K562 (cell line): Measurements from ENCODE around the gene EIF3K. TPM values are rescaled to one million over a fixed set of nuclear protein-coding genes. Genes with fewer than 3 reads are reported as not detected.

Source experiments
- ARNT ChIP-seq, 2 experiments: fragments of 450-650 bp; IDR thresholded peaks; 2 replicates each; pipeline ENCODE4 v1.6.1; 2016; ENCODE audit warnings: mild to moderate bottlenecking in 1 of 2
- CBFA2T3 ChIP-seq: fragments of 450-650 bp; IDR thresholded peaks from 2 replicates; pipeline ENCODE4 v1.6.1; 2017
- CBX8 ChIP-seq: fragments of 200-600 bp; sonication (generic); IDR thresholded peaks from 2 replicates; pipeline ENCODE4 v1.6.1; 2012; ENCODE audit warnings: borderline replicate concordance, mixed run types, low read depth, mild to moderate bottlenecking, moderate library complexity, mixed read lengths, low read length, control low read depth, inconsistent platforms; ENCODE audit not compliant: poor library complexity, severe bottlenecking; ENCODE audit errors: extremely low read depth
- DNMT1 ChIP-seq: fragments of 450-650 bp; IDR thresholded peaks from 2 replicates; pipeline ENCODE4 v1.6.1; 2016; ENCODE audit warnings: antibody characterized with exemption, mild to moderate bottlenecking
- EGR1 ChIP-seq: fragments of 450-650 bp; conservative IDR thresholded peaks from 2 replicates; pipeline ENCODE4 v1.6.1; 2017; ENCODE audit warnings: mild to moderate bottlenecking
- IFI16 ChIP-seq: fragments of 250-450 bp; sonication (Bioruptor Pico); IDR thresholded peaks from 2 replicates; pipeline ENCODE4 v2.1.2; 2022; ENCODE audit warnings: mild to moderate bottlenecking, inconsistent platforms
- KAT7 ChIP-seq: sonication (generic); formaldehyde crosslinking; IDR thresholded peaks from 2 replicates; pipeline ENCODE4 v1.8.0; 2022; ENCODE audit warnings: missing genetic modification reagents, mild to moderate bottlenecking, borderline replicate concordance
- KDM1A ChIP-seq, 2 experiments: fragments of 450-650 bp; IDR thresholded peaks; 2 replicates each; pipeline ENCODE4 v1.6.1; 2016; ENCODE audit warnings: mild to moderate bottlenecking in 2 of 2
- L3MBTL2 ChIP-seq: fragments of 450-650 bp; IDR thresholded peaks from 2 replicates; pipeline ENCODE4 v1.6.1; 2016; ENCODE audit warnings: mild to moderate bottlenecking, moderate library complexity
- LEF1 ChIP-seq: fragments of 450-650 bp; IDR thresholded peaks from 2 replicates; pipeline ENCODE4 v1.6.1; 2016; ENCODE audit warnings: mild to moderate bottlenecking
- PATZ1 ChIP-seq: fragments of 250-450 bp; sonication (Bioruptor Pico); IDR thresholded peaks from 2 replicates; pipeline ENCODE4 v1.5.0; 2020; ENCODE audit warnings: mild to moderate bottlenecking, borderline replicate concordance
- PHTF2 ChIP-seq: fragments of 250-450 bp; sonication (Bioruptor Pico); IDR thresholded peaks from 2 replicates; pipeline ENCODE4 v1.5.0; 2021; ENCODE audit warnings: mild to moderate bottlenecking
- POLR2B ChIP-seq: fragments of 450-650 bp; IDR thresholded peaks from 2 replicates; pipeline ENCODE4 v1.6.1; 2018; ENCODE audit warnings: low read depth; ENCODE audit not compliant: partially characterized antibody
- RBFOX2 ChIP-seq: fragments of 200-400 bp; formaldehyde crosslinking; IDR thresholded peaks from 2 replicates; pipeline ENCODE4 v1.6.1; 2017; ENCODE audit warnings: low read depth, mild to moderate bottlenecking, low read length, moderate library complexity
- RBM34 ChIP-seq: fragments of 200-400 bp; formaldehyde crosslinking; IDR thresholded peaks from 2 replicates; pipeline ENCODE4 v1.6.1; 2018; ENCODE audit warnings: low read length, borderline replicate concordance; ENCODE audit not compliant: insufficient read depth
- RCOR1 ChIP-seq, 2 experiments: IDR thresholded peaks; 2 replicates each; pipeline ENCODE4 v1.6.1; 2012; ENCODE audit warnings: low read depth in 2 of 2, low read length in 2 of 2, borderline replicate concordance in 1 of 2, improper control_type of control experiment in 1 of 2
- SAP30 ChIP-seq: fragments of 200-600 bp; sonication (generic); IDR thresholded peaks from 2 replicates; pipeline ENCODE4 v1.6.1; 2012; ENCODE audit warnings: borderline replicate concordance, low read depth, mild to moderate bottlenecking, moderate library complexity, low read length, control low read depth, inconsistent platforms; ENCODE audit not compliant: insufficient read depth, poor library complexity, severe bottlenecking
- SIN3A ChIP-seq, 2 experiments: fragments of 150-350 bp in 1 of 2; IDR thresholded peaks; 2 replicates each; pipeline ENCODE4 v1.6.1; 2011 to 2016; ENCODE audit warnings: borderline replicate concordance in 2 of 2, low read depth in 2 of 2, low read length in 2 of 2, mild to moderate bottlenecking in 2 of 2, moderate library complexity in 2 of 2; ENCODE audit not compliant: control insufficient read depth in 1 of 2
- SRF ChIP-seq, 2 experiments: fragments of 250-450, 450-650 bp in 1 of 2; sonication (Bioruptor Pico) in 1 of 2; sonication (generic) in 1 of 2; formaldehyde crosslinking; IDR thresholded peaks; 2 replicates each; pipeline versions ENCODE4 v1.5.0 to v1.5.1; 2020 to 2022; ENCODE audit warnings: mild to moderate bottlenecking in 1 of 2, missing genetic modification reagents in 1 of 2
- ZNF57 ChIP-seq: fragments of 450-650 bp; formaldehyde crosslinking; IDR thresholded peaks from 2 replicates; pipeline ENCODE4 v1.4.0; 2020; ENCODE audit warnings: mild to moderate bottlenecking, moderate library complexity
- ZNF740 ChIP-seq, 3 experiments: fragments of 200-800 bp in 1 of 3; sonication (Bioruptor generic) in 1 of 3; sonication (generic) in 1 of 3; formaldehyde crosslinking in 1 of 3; IDR thresholded peaks; 2 replicates each; pipeline versions ENCODE4 v1.6.1 to v1.8.0; 2016 to 2022; ENCODE audit warnings: mild to moderate bottlenecking in 2 of 3, missing compliant biosample characterization in 2 of 3, missing genetic modification characterization in 2 of 3, missing genetic modification reagents in 1 of 3
- polyA plus RNA-seq, 8 experiments: library from polyadenylated mRNA; depleted of rRNA in 4 of 8; stranded (reverse) in 5 of 8; unstranded in 3 of 8; fragments of >200 nt; fragmentation: Nextera tagmentation in 2 of 8; fragmentation: Illumina TruSeq in 1 of 8; extraction: Ambion mirVana in 2 of 8; extraction: Trizol in 1 of 8; gene quantifications; 2 replicates each; pipeline versions ENCODE4 v1.2.1 to v1.2.3, GENCODE V29; 2011 to 2014; ENCODE audit warnings: inconsistent platforms in 1 of 8, missing spikeins in 1 of 8
- total RNA-seq, 7 experiments: library from RNA; depleted of rRNA in 6 of 7; stranded (reverse); fragments of >200 nt in 6 of 7; fragmentation: Illumina TruSeq in 2 of 7; extraction: Trizol in 2 of 7; gene quantifications; 2 replicates each; pipeline versions ENCODE4 v1.2.1 to v1.2.3, GENCODE V29; 2011 to 2021; ENCODE audit warnings: low replicate concordance in 1 of 7
- TF ChIP-seq, protein P1 (sequence below): fragments of 450-650 bp; IDR thresholded peaks from 2 replicates; pipeline ENCODE4 v1.6.1; 2016

The EIF3K gene
- total and polyA plus RNA-seq, 9 of the 15 experiments (the other 6 are each of a cell fraction or from before 2014, with no cell fraction given) = 387 to 1,827 (median 733) TPM

DNA sequence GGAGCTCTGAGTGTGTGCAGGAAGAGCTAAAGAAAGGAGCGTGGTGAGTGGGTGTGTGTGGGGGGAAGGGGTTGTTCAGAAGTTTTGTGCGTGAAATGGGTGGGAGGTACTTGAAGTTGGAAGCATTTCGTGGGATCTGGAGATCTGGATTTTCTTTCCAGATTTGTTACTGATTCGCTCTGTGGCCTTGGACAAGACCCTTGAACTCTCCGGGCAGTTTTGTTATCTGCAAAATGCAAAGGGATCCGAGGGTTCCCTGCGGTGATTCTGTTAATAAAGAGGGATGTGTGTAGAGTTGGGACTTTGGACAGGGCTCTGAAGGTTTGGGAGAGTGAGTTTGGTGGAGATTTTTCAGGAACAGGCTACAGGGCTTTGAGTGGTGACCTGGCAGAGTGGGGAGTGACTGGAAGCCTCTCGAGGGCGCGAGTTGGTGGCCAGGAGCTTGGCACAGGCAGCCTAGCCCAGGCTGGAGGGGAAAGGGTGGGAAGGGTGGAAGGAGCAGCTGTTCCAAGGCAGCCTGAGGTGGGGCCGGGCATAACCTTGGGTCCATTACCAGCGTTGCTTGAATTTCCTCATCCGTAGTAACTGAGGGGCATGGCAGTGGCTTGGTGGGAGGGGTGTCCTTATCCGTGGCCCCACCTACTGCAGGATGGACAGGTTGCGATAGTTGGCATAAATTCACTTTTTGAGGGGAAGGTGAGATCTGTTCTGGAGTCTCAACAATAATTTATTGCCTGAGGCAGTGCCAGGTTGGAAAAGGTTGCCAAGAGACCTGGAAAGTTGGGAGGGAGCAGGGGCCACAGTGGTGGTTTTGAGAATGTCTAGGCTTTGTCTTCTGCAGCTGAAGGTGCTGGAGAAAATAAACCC, 30.6 kb downstream of the EIF3K start (continued):
- TF ChIP-seq, protein P1, sequence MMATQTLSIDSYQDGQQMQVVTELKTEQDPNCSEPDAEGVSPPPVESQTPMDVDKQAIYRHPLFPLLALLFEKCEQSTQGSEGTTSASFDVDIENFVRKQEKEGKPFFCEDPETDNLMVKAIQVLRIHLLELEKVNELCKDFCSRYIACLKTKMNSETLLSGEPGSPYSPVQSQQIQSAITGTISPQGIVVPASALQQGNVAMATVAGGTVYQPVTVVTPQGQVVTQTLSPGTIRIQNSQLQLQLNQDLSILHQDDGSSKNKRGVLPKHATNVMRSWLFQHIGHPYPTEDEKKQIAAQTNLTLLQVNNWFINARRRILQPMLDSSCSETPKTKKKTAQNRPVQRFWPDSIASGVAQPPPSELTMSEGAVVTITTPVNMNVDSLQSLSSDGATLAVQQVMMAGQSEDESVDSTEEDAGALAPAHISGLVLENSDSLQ = peak; percentile 34; the same call in 1 of the 2 replicates
- peak; percentile 36 for TF ChIP-seq SAP30
- TF ChIP-seq CBX8 = no peak
- peak; percentile 7; the same call in 1 of the 2 replicates for TF ChIP-seq ZNF740 (CRISPR knock-in tag; IDR thresholded peaks at IDR 0.05)
- TF ChIP-seq ZNF740 (tag; IDR thresholded peaks at IDR 0.05) = 0 out of 4 replicates have a peak, but pooled peaks of 1 of the 2 experiments have one; percentile 2
- TF ChIP-seq POLR2B = no peak
- TF ChIP-seq CBFA2T3 = peak; percentile 27; the same call in 1 of the 2 replicates
- TF ChIP-seq PHTF2 (CRISPR knock-in tag) = no peak
- no peak for TF ChIP-seq DNMT1
- peak; percentile 86 to 90; a peak in 3 of 4 replicates for TF ChIP-seq KDM1A (IDR thresholded peaks at IDR 0.05)
- no peak for TF ChIP-seq PATZ1 (CRISPR knock-in tag)
- TF ChIP-seq EGR1 = peak; percentile 85
- TF ChIP-seq SIN3A (IDR thresholded peaks at IDR 0.05; ENCODE audit: borderline replicate concordance in 2 of 2, control insufficient read depth in 1 of 2, low read depth in 2 of 2, low read length in 2 of 2) = peak in 1 of 2 experiments; percentile 49; a peak in 2 of 4 replicates
- TF ChIP-seq L3MBTL2 = 0 out of 2 replicates have a peak, but pooled peaks have one; percentile 7
- no peak for TF ChIP-seq ZNF57 (CRISPR knock-in tag)
- no peak for TF ChIP-seq IFI16 (CRISPR knock-in tag)
- no peak for TF ChIP-seq LEF1
- 0 out of 4 replicates have a peak, but pooled peaks of 1 of the 2 experiments have one; percentile 25 for TF ChIP-seq ARNT (IDR thresholded peaks at IDR 0.05)
- no peak for TF ChIP-seq RBM34
- TF ChIP-seq SRF (CRISPR knock-in tag; IDR thresholded peaks at IDR 0.05) = no peak
- no peak for TF ChIP-seq KAT7 (CRISPR knock-in tag)
- TF ChIP-seq RCOR1 (IDR thresholded peaks at IDR 0.05; ENCODE audit: borderline replicate concordance in 1 of 2, low read depth in 2 of 2, low read length in 2 of 2) = 0 out of 4 replicates have a peak, but pooled peaks of 1 of the 2 experiments have one; percentile 10
- peak; percentile 62 for TF ChIP-seq RBFOX2
